Thyroid gland (tissue), 4 donors: ENCODE measurements around the gene MGMT.

Source experiments
- POLR2A ChIP-seq, 2 donors: fragments of 450-650 bp; IDR thresholded peaks; one replicate each; pipeline ENCODE4 v1.6.1; 2017; ENCODE audit warnings: antibody characterized with exemption in 2 of 2, mild to moderate bottlenecking in 2 of 2, moderate library complexity in 1 of 2
- TF ChIP-seq, protein P1 (sequence below), 6 experiments: fragments of 200-600 bp in 3 of 6; fragments of 450-650 bp in 3 of 6; sonication (generic) in 3 of 6; IDR thresholded peaks; one replicate each; pipeline ENCODE4 v1.5.1; 2016 to 2019; ENCODE audit warnings: antibody characterized with exemption in 6 of 6, mild to moderate bottlenecking in 2 of 6, inconsistent platforms in 1 of 6, moderate library complexity in 1 of 6

DNA sequence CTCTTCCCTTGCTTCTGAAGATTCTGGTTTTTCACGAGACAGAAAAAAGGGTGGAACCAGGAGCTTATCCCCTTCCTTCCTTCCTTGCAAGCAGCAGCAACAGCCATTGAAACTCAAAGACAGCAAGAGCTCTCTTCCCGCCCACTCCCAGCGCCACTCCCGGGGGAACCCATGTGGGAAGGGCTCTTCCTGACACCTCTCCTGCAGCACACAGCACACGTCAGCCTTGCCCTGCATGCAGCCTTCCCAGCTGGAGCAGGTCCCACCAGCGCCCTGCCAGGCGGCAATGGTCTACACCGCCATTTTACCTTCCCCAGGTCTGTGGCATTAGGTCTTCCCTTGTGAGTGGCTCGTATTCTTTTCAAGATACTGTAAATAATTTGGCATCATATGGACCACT is 161.8 kb downstream of the MGMT start:
- TF ChIP-seq, protein P1, sequence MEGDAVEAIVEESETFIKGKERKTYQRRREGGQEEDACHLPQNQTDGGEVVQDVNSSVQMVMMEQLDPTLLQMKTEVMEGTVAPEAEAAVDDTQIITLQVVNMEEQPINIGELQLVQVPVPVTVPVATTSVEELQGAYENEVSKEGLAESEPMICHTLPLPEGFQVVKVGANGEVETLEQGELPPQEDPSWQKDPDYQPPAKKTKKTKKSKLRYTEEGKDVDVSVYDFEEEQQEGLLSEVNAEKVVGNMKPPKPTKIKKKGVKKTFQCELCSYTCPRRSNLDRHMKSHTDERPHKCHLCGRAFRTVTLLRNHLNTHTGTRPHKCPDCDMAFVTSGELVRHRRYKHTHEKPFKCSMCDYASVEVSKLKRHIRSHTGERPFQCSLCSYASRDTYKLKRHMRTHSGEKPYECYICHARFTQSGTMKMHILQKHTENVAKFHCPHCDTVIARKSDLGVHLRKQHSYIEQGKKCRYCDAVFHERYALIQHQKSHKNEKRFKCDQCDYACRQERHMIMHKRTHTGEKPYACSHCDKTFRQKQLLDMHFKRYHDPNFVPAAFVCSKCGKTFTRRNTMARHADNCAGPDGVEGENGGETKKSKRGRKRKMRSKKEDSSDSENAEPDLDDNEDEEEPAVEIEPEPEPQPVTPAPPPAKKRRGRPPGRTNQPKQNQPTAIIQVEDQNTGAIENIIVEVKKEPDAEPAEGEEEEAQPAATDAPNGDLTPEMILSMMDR (IDR thresholded peaks at IDR 0.05) = no peak
- TF ChIP-seq POLR2A (IDR thresholded peaks at IDR 0.05) = no peak
